Stimulated activated CD4-positive, alpha-beta T cell treated with anti-CD3 and anti-CD28 coated beads, Interleukin-4, amount 100 ng/mL, for 24 hours (primary cell): ENCODE measurements around the gene LRP1B.

ENCODE experiments used
- DNase-seq: peaks from one replicate; pipeline ENCODE4 v3.0.0-alpha.2; 2020

Gene LRP1B

DNA sequence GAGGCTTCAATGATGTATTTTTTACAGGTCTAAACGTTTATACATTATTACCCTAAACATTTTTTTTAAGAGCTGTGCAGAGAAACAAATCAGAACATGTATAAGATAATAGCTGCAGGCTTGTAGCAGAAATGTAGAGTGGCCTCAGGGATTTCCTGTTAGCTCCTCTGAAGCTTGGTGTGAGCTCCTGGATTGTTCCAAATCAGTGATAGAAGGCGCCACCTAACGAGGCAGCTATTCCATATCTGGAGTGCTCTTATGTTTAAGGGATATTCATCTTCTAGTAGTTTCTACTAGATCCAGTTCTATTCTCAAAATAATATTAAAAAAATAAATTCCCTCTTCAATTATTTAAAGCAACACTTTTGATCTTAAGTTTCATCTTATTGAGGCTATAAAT lies 93.1 kb downstream of the LRP1B start:
- no peak for DNase-seq

DNA sequence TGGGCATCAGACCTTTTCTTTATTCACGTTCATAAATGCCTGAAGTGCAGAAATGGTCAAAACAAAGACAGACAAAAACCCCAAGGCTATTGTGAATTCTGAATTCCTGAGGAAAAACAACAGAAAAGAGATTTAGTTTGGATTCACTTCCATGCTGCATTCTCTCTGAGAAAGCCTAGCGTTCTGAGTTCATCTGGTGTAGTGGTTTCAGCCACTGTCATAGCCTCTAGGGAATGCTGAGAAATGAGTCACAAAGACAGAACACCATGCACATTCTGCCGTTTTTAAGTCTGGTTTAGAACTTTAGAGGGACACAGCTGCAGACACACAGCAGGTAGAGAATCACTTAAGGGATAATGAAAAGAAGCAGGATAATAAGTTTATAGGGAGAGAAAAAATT lies 93.8 kb downstream of the LRP1B start:
- DNase-seq: no peak

DNA sequence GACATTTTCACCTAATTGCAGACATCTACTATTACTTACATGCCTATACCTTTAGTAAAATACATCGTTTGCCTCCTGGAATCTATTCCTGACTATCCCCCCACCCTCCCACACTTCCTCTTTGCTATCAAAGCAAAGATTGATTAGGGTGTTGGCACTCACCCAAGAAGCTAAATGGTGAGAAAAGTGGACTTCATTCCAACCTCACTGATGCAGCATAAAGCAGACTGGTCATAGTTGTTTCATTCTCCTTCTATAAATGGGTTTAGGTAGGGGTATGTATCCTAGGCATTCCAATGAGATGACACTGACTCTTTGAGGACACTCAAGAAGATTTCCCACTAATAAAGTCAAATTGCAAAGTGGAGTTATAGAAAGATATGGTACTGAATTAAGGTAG lies 97.4 kb downstream of the LRP1B start:
- DNase-seq: no peak

DNA sequence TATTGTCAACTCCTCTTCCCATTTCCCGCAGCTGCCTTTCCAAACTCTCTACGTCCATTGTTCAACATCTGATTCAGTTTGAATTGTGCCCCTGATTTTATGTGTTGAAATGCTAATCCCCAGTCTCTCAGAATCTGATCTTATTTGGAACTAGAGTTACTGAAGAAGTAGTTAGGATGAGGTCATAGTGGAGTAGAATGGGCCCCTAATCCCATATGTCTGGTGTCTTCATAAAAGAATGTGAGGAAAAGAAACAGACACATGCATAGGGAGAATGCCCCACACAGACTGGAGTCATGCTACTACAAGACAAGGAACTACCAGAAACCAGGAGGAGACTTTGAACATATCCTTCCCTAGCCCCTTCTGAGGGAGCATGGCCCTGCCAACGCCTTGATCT lies 99.2 kb downstream of the LRP1B start:
- DNase-seq: no peak

DNA sequence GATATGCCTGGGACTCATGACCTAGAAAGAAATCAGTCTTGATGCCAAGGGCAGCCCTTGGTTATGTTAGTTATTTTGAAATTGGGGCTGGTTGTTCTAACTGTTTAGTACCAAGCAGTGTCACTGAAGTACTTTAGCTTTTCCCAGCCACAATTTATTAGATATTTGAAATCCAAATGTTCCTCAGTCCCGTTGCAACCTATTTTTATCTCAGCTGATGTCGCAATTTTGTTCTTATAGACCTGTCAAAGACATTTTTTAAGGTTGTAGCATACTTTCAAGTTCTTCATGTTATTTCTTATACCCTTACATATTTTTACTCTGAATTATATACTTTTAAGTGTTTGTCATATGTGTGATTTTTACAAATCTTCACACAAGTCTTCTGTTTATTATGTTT lies 100.1 kb downstream of the LRP1B start:
- no peak for DNase-seq

DNA sequence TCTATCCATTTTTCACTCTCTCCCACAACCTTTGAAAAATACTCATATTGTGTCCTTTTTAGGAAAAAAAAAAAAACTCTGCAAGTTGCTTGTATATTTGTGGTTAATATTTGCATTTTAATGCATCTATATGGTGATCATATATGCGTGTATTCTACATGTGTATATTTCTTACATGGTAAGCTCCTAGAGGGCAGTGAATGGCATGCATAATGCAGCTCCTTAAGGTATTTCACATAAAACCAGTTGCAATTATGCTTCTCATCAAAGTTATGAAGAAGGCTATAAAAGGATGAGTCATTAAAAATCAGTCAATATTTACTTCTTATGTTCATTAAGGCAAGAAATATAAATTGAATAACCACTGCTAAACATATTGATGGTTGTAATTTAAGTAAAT lies 100.8 kb downstream of the LRP1B start:
- DNase-seq: no peak

DNA sequence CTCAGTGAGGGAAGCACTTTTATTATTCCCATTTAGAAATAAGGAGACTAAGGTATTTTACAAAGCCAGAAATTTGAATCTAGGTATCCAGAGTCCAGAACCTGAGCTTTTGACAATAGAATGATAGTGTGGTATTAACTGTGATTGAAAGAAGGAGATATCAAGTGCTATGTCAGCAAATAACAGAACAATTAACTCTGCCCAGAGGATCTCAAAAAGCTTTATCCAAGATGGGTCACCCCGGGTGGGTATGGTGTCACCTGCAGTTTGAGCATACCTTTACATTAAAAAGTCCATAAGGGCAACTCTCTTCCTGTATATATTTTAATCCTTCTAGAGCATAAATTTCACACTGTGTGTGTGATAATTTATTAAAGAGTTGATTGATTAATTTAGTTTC lies 105.4 kb downstream of the LRP1B start:
- no peak for DNase-seq

DNA sequence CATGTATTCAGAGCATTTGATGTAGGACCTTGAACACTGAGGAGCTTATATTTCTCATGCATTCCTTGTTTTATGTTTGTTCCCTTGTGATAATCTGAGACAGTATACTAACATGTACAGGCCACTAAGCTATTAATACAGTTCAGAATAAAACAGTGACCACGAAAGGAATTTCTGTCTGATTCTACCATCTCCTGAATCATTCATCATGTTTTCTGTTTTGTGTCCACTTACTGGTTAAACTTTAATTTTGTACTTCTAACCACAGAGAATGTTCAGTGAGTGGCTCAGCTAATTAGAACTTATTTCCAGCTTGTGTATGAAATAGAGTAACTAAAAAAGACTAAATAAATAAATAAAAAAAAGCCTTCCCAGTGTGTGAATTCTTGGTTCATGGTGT lies 110.4 kb downstream of the LRP1B start:
- no peak for DNase-seq

DNA sequence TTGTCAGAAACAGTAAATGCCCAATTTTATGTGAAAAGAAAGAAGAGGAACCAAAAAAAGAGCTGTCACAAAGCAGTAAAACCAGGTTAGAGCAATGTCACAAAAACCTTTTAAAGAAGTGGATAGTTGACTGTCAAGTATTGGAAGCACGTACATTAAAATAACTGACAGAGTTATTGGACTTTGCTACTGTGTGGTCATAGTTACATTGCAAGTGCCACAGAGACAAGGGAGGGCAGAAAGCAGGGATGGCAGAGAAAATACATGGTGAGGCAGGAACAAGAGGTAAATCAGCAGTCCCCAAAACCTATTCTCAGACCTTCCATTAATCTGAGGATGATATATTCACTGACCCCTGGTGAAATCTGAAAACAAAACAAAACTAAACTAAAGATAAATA lies 116.3 kb downstream of the LRP1B start:
- no peak for DNase-seq

DNA sequence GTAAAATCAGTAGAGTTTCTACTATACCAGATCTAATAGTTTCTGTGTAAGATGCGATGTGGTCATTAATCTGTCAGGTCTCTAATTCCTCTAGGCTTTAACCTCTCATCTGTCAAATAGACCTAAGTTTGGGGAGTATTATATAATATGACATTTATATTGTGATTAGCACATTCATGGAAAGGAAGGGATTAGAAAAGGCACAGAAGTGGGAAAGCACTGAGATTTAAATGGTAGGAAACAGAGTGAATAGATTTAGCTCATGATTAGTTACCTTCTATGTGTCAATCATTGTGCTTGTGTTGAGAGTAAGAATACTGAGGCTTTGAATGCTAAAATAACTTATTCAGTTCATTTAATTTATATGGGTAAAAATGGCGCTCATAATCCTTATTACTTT lies 118.0 kb downstream of the LRP1B start:
- no peak for DNase-seq

DNA sequence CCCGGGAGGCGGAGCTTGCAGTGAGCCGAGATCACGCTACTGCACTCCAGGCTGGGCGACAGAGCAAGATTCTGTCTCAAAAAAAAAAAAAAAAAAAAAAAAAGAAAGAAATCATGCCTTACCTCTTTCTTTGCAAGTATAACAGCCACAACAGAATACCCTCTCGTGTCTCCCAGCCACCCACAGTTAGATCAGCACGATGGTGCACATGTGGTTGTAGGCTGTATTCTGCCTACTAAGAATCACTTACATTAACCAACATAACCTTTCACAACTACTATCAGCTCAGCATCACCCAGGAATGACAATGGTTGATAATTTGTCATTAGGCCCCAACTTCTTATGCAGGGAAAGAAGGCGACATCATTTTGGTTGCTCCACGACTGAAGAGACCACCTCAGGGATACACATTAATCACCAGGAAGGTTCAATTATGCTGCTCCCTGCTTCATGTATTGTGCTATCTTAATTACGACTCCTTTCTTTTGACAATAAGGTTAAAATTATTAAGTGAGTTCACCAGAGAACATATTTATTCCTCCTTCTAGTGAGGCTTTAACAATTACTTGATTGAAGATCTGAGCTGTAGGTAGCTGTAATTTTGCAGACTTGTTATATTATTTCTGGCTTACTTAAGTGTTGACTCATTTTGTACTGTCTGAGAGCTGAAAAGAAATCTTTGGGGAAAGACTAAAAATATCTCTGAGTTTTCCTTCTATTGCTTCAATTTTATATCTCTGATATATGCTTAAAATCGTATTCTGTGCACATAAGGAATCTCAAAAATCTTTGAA lies 120.1 kb downstream of the LRP1B start:
- DNase-seq: no peak

DNA sequence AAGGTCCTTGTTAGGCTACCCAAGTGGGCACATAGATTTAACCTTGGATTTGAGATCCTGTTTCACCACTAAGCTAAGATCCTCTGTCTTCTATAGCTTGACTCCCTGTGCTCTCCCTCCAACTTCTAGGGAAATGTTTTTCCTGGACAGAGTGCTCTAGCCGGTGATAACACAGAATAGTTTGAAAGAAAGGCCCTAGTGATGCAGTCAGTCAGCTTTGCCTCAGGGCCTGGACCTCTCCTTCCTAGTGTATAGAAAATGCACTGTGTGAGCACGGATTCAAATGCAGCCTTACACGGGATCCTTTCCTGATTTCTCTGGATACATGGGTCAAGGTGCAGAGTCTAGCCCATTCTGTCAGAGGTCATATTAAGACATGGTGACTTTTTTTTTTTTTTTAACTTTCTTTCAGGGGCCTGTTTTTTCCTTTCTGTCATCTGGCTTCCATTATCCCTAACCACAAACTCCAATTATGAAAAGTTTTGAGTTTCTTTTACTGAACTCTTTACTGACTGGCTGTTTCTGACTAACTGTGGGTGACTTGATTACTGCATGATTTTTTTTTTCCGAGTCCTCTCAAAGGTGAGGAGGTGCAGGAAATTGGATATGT lies 122.6 kb downstream of the LRP1B start:
- no peak for DNase-seq

DNA sequence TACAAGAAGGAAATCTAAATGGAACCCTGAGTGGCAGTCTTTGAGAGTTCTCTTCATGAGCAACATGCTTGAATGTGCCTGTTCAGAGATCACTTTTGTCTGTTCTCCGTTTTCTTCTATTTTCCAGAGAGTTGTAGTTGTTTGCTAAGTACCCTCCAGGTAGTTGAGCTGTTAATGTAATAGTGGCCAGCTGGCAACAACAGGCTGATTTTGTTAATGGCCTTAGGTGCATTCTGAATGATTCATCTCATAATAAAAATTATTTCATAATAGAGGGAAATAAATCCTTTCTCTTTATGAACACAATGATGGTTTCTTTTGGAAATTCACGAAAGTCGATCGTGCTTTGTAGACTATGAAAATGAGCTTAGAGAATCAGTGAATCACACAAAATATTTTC lies 136.8 kb downstream of the LRP1B start:
- DNase-seq: no peak

DNA sequence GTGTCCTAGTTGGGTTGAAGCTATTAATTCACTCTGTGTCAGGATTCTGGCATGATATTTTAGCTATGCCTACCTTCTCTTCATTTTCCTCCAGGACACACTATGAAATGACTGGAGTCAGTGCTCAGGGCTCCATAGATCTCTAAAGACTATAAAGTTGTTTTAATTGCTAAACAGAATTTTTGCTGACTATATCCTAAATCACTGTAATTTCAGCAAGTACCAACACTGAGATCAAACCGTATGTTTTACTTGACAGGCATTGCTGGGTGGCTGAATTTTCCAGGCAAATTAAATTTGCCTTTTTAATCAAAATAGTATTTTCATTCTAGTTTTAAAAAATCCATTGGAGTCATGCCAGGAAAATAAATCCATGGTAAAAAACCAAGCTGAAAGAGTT lies 138.1 kb downstream of the LRP1B start:
- DNase-seq: no peak

DNA sequence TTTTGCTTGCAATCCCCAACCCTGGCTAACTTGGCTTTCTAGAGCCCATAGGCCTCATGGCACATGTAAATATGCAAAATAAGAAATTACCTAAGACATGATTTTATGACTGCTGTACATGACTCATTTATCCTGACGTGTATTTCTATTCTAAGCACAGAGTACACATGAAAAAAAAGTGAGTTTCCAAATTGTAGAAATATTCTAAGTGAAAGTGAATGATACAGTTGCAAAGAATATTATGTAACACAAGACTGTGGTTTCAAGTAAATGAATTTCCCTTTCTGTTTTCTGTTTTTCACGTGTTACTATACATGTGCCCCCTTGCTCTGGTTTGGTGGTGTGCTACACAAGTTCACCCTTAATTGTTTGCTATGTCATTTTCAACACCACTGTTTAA lies 162.4 kb downstream of the LRP1B start:
- no peak for DNase-seq

DNA sequence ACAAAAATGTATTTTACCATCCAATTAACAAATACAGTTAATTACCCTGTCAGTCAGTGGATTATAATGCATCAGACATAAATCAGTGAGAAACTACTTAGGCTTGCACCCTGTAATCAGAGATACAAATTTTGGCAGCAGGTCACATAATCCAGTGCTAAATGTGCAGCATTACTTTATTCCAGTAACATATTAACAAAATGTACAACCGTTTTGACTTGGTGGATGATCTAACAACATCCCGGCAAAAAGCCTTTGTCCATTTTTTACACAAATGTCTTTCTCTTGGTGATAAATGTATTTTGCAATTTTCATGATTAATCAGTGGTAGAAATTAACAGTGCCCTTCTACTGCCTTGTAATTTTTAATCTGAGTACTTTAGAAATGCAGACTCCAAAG lies 162.8 kb downstream of the LRP1B start:
- no peak for DNase-seq

DNA sequence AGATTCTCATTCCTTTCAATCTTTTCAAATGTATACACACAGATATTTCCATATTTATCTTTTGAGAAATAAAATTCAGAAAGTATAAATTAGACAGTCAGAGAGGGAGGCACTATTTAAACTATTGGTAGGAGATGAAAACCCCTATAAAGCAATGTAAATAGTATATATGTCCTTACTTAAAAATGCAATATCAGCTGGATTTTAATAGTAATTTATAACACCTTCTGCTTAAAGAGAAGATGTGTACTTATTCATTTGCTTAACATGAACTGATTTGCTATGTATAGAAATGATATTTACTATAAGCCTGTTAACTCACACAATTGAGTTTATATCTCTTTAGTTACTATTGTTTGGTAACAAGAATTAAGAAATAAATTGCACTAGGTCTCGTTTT lies 163.3 kb downstream of the LRP1B start:
- no peak for DNase-seq

DNA sequence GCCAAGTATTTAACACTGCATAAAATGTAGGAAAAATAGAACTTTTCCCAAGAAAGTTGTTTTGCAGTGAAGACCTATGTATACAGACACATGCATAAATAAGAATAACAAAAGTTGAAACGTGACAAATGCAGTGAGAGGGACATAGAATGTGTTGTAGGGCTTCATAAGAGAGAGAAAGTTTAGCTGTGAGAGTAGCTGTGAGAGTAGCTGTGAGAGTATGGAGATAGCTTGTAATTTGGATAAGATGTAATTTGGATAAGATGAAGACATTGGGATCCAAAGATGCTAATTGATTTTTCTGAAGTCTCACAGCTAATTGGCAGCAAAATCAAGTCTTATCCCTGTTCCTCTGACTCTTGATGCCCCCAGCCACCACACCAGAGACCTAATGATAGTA lies 170.9 kb downstream of the LRP1B start:
- no peak for DNase-seq

DNA sequence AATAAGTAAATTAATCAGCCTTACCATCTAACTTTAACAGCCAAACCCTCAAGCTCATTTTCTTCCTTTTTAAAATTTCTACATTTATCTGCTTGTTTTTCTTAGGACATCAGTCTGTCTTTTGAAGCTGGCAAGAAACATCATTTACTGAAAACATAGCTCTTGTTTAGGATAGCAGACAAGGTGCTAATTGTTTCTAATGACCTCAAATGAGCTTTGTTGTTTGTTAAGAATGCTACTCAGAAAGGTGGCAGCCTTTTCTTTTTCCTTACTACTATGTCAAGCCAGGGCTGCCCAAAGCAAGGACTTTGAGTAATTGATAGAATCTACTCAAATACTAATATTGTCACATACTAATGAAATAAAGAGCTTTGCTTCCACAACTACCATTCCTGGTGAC lies 171.8 kb downstream of the LRP1B start:
- no peak for DNase-seq

DNA sequence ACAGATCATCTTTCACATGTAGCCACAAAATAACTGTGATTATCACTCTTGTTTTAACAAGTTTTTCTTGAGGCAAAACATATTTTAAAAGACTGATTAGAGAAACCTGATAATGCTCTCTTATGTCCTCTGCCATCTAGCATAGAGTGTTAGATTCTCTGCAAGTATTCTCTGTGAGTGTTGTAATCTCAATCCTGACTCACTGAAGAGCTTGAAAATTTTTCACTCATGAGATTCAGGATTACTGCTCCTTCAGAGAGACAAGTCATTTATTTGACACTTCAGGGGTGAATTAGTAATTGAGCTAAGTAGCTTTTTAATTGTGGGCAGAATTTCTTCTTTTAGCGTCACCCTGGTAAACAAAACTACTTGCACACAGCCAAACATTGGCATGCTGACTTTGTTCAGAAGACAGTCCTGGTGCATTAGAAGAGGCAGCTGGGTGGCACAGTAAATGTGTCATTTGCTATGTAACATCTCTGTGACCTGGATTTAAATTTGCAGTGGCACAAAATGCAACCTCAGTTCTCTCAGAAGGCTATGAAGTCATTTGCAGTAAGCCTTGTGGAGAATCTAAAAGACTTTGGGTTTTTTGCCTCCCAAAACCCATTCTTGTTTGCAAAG lies 172.9 kb downstream of the LRP1B start:
- DNase-seq: no peak

DNA sequence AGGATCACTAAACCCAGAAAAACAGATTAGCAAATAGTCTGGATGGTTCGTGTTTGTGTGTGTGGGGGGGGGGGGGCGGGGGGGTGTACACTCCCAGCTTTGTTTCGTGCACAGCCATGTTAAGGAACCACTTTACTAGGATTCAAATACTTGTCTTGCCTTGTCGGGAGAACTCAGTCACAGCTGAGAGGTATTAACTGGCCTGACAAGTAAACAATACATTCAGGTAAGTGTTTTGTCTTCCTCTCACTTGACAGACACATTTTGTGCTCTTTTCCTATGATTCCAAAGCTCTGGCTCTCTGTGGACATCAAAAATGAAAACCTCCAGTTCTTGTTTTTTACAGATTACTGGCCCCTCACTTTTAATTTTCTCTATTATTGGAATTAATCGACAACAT lies 173.5 kb downstream of the LRP1B start:
- DNase-seq: no peak

DNA sequence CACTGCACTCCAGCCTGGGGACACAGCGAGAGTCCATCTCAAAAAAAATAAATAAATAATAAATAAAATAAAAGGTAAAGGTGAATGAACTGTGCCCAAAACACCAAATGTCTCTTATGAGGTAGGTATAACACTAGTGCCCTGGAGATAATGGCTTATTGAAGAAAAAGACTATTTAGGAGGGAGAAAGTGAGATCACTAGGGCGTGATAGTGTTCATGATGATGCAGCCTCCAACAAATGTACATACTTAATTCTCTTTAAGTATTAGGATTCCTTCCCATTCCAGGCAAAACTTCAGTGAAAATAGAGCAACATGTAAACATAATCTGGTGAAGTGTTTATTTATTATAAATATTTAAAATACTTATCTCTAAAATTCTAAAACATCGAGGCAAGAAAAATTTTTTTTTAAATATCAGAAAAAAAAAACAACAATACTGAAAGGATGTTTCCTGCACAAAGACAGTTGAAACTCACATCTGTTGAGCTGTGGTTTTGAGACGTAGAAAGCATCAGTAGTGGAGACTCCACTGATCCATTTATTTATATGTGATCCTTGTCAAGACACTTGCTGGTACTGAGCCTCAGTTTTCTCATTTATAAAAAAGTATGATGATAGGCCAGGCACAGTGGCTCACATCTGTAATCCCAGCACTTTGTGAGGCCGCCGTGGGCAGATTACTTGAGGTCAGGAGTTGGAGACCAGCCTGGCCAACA lies 183.3 kb downstream of the LRP1B start:
- DNase-seq: no peak

DNA sequence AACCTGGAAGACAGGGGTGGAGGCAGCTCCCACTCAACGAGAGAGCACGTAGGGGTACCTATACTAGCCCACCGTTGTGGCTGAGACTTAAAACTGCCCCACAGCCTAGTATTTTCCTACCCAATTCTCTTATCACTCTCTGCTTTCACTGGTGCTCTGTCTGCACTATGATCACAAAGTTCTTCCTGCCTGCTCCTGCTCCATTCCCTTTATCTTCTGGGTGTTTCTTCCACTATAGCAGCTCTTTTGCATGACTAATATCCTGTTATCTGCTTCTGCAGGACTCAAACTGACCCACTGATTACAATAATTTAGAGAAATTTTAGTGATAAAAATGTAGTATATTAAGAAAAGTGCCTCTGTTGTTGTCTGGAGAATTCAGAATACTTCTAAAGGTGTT lies 184.8 kb downstream of the LRP1B start:
- DNase-seq: no peak

DNA sequence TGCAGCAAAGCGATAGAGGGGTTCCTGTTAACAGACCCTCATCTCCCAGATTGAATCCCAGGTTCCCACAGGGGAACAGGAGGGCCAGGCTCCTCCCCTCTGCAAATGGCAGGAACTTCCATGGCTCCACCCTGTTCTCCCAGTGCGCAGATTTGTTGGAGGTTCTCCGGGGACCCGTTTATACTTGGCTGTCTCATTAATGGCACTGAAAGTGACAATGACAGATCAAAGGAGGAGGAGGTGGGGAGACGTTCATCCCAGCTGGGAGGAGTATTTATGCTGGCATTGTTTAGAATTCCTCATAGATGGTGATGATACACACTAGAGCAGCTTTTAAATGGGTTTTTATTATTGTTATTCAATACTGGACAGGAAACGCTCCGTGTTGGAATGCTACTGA lies 186.9 kb downstream of the LRP1B start:
- no peak for DNase-seq
